NCI-H187 (cell line): Measurements from ENCODE around the gene HDAC4.
A peak's percentile ranks its signal among the peaks of the same experiment; 100 is the strongest.

Experiments
- DNase-seq, 2 experiments: peaks; one replicate each; lab custom pipeline; 2025; lab: John Stamatoyannopoulos, UW

The HDAC4 gene

GRCh38 chr2:239369631-239370161 lies 31.1 kb downstream of the HDAC4 start:
- DNase-seq, result no peak

- DNase-seq, result no peak
Observed at GRCh38 chr2:239368906-239369552, 31.8 kb downstream of the HDAC4 start.

GRCh38 chr2:239368321-239368720 lies 32.5 kb downstream of the HDAC4 start:
- no peak for DNase-seq

GRCh38 chr2:239366740-239367139 lies 34.1 kb downstream of the HDAC4 start:
- DNase-seq, result no peak

- DNase-seq, result no peak
Observed at GRCh38 chr2:239365782-239366435, 34.9 kb downstream of the HDAC4 start.

GRCh38 chr2:239365071-239365781 lies 35.6 kb downstream of the HDAC4 start:
- no peak for DNase-seq

- DNase-seq, result no peak
Observed at GRCh38 chr2:239363946-239364637, 36.7 kb downstream of the HDAC4 start.

- DNase-seq, result no peak
Observed at GRCh38 chr2:239362507-239362906, 38.3 kb downstream of the HDAC4 start.

- no peak for DNase-seq
Observed at GRCh38 chr2:239361311-239361642, 39.5 kb downstream of the HDAC4 start.

GRCh38 chr2:239360421-239361310 lies 40.2 kb downstream of the HDAC4 start:
- no peak for DNase-seq

- no peak for DNase-seq
Observed at GRCh38 chr2:239360008-239360407, 40.8 kb downstream of the HDAC4 start.

GRCh38 chr2:239359196-239359912 lies 41.5 kb downstream of the HDAC4 start:
- no peak for DNase-seq

- DNase-seq, result no peak
Observed at GRCh38 chr2:239358062-239358754, 42.6 kb downstream of the HDAC4 start.

- no peak for DNase-seq
Observed at GRCh38 chr2:239355724-239356123, 45.1 kb downstream of the HDAC4 start.

- DNase-seq, result no peak
Observed at GRCh38 chr2:239355139-239355538, 45.7 kb downstream of the HDAC4 start.

- no peak for DNase-seq
Observed at GRCh38 chr2:239354791-239355136, 46.1 kb downstream of the HDAC4 start.

GRCh38 chr2:239354132-239354790 lies 46.6 kb downstream of the HDAC4 start:
- DNase-seq, result peak; percentile 32 to 43

- DNase-seq, result no peak
Observed at GRCh38 chr2:239353692-239354091, 47.1 kb downstream of the HDAC4 start.

- DNase-seq, result no peak
Observed at GRCh38 chr2:239351687-239352086, 49.1 kb downstream of the HDAC4 start.
